Hematopoietic multipotent progenitor cell treated with erythropoietin and hydrocortisone succinate and interleukin-3 and kit ligand, for 6 days (in vitro differentiated cells): ENCODE results near the gene RAB11FIP3.

Source experiments
- DNase-seq: peaks from one replicate; pipeline ENCODE4 v3.0.0-alpha.2; 2015

RAB11FIP3 gene

GRCh38 chr16:557463-558297, 132.2 kb downstream of the RAB11FIP3 start:
- DNase-seq, result no peak

- no peak for DNase-seq
These were observed 133.0 kb downstream of the RAB11FIP3 start for GRCh38 chr16:558298-559020.

GRCh38 chr16:559021-559380, 133.6 kb downstream of the RAB11FIP3 start:
- DNase-seq, result no peak

DNA sequence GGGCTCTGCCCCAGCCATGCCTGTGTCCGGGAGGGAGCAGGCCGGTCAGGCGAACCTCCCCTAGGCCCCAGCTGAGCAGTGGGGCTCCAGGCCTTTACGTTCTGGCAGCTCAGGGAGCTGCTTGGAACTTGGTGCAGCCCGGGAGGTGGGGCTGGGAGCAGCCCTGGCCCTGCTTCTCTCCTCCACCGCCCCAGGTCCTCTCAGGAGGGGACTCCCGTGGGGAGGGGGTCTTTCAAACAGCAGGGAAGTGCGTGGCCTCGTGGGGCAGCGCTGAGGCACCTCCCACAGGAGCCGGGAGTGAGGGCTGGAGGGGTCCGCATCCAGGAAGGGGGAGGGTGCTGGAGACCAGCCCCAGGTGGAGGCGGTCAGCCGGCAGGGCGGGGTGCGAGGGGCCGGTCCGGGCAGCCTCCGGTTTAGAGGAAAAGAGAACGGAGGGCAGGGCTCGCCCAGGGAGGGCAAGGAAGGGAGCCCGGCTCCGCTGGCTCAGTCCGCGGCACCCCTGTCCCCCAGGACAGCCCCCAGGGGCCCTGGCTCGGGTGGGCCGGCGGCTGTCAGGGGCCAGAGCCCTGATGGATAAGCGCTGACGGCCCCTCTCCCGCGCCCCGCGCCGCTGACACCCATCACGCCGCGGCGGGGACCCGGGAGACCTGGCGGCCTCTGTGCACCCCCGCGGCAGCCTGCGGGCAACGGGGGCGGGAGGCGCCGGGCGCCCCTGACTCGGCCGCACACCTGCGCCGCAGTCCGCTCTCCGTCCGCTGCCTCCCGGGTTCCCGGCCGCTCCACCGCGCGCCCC, 134.2 kb downstream of the RAB11FIP3 start:
- DNase-seq, result no peak

DNA sequence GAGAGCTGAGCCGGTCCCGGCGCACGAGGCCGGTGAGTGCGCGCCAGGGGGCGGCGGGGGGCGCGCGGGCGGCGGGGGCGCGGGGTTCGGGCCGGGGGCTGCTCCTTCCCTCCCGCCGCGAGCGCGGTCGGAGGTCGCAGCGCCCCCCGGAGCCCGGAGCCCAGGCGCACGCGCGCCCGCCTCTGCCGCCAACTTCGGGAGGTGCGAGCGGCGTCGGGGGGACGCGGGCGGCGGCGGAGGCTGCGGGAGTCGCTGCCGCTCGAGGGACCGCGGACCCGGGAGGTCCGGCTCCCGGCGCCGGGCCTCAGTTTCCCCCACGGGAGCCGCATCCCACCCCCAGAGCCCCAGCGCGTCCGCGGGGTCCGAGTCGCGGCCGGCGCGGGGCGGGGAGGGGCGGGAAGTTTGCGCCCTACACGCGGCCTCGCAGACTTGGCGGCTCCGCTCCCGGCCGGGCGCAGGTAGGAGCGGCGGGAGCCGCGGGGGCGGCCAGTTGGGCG, 134.8 kb downstream of the RAB11FIP3 start, which contains the start of gene PRR35:
Gene PRR35 (plus strand): TSS at position 191 of the 497 bp plus-strand sequence. CDS start 2,901 bp downstream, outside the sequence.
- DNase-seq, result no peak

GRCh38 chr16:560701-561412, 135.4 kb downstream of the RAB11FIP3 start:
- no peak for DNase-seq

DNA sequence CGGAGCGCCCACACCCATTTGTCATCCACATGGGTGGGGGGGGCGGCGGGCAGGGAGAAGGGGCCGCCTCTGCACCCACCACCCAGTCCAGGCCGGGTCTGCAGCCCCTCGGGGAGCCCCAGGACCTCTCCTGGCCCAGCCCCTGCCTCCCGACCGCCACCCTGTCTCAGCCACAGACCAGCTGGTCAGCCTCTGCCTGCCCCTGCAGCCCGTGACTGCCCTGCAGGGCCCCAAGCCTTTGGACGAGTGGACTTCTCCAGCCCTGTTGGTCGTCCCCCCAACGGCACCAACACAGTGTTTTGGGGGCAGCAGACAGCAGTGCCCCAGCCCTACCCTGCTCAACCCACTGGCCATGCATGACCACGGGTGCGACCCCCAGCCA, 136.0 kb downstream of the RAB11FIP3 start:
- no peak for DNase-seq

DNA sequence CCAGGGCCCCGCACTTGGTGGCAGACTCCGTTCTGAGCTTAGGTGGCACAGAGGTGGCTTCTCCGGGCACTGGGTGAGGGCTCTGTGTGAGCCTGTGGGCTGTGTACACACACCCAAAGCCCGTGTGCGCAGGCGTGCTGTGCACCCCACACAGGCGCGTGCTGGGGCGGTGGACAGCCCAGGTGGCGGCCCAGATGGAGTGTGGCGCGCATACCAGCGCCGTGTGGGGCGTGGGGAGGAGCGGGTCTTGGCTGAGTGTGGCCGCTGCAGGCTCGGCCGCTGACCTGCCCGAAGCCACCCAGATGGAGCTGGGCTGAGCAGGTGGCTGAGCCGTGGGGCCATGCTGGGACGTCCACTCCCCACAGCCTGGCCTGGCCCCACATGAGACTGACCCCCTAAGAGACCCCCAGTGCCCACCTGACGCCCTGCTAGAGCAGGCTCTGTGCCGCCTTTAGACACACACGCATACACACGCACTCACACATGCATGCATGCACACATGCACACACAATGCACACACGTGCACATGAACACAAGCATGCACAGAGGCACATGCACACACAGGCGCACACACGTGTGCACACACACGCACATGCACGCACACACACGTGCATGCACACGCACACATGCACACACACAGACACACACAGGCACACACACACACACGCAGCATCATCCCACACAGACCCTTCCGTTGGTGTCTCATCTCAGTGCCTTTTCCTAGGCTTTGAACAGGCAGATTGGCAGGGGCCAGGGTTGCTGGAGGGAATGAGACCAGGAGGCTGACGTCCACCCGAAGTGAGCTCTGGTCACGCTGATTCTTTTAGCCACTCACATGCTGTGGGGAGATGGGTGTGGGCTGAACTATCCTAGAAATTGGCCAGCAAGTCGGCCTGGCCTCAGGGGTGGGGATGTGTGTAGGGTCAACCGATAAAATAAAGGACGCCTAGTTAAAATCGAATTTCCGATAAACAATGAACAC, 136.8 kb downstream of the RAB11FIP3 start:
- DNase-seq, result no peak

DNA sequence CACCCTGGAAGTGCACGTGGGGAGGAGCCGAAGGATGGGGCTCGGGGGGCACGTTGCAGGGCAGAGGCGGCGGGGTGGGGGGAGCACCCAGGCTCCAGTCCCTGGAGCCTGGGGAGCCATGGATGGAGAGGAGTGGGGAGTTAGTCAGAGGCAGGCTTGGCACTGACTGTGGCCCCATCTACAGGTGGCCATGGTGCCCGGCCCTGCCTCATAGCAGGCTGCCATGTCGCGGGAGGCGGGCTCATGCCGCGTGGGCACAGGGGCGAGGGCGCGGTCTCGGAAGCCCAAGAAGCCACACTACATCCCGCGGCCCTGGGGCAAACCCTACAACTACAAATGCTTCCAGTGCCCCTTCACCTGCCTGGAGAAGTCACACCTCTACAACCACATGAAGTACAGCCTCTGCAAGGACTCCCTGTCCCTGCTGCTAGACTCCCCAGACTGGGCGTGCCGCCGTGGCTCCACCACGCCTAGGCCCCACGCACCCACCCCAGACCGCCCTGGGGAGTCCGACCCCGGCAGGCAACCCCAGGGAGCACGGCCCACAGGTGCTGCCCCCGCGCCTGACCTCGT, 137.7 kb downstream of the RAB11FIP3 start:
- no peak for DNase-seq

DNA sequence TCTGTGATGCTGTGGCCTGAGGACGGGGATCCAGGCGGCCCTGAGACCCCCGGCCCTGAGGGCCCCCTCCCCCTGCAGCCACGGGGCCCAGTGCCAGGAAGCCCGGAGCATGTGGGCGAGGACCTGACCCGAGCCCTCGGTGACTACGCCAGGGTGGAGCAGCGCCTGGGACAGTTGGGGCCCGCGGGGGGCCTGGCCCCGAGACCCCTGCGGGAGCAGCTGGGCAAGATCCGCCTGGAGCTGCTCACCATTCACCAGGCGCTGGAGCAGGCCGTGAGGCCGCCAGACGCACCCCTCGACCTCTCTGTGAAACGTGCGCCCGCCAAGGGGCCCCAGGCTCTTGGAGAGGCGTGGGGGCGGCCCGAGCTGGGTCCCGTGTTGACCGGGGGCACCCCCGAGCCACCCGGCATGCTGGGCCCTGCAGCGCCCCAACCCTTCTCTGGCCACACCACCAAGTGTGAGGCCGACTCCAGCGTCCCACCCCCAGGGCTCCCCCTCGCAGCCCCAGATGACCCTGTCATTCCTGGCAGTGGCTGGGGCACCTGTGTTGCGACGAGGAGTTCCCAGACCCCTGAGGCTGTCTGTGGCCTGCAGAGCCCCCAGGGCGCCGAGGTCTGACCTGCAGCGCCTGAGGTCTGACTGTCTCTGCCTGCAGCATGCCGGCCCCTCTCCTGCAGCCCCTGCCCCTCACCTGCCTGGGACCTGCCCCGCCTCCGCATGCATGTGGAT, 139.4 kb downstream of the RAB11FIP3 start:
- no peak for DNase-seq

GRCh38 chr16:565419-566330, 140.2 kb downstream of the RAB11FIP3 start:
- DNase-seq, result peak; percentile 57

DNA sequence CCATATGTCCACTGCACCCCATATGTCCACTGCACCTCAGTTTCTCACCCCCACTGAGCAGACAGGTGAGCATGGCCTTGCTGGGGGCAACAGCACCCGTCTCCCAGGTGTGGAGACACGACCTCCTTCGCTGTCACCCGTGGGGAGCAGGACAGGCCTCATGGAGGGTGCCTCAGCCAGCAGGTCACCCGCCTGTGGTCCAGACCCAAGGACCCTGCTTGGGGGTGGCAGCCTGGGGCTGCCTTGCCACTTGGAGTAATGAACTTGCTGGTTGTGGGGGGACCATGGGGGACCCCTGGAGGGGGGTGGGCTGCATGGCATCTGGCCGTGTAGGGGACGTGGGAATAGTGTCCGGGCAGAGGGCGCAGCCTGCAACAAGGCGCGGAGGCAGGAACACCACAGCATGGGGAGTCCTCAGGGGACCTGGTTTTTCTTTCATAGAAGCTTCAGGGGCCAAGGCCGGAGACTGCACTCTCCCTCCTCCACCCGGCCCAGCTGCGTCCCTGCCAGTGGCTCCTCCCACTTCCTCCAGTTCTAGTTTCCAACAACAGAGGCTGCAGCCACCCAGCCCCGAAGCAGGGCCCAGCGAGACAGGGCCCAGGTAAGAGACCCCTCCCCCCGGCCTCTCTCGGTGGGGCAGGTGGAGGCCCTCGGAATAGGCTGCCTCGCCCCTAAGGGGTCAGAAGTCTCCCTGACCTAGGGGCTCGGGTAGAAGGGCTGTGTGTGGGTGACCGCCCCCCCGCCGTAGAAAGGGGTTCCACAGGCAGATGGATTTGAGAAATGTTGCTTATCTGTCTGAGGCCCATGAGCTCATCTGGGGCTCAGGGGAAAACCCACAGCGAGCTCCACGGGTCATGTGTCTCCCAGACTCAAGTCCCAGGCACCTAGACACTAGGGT, 141.3 kb downstream of the RAB11FIP3 start, which contains the start of gene NHLRC4:
Gene NHLRC4 (plus strand): TSS at position 531 of the 898 bp plus-strand sequence. CDS start 1,043 bp downstream, outside the sequence.
- DNase-seq, result peak; percentile 96

DNA sequence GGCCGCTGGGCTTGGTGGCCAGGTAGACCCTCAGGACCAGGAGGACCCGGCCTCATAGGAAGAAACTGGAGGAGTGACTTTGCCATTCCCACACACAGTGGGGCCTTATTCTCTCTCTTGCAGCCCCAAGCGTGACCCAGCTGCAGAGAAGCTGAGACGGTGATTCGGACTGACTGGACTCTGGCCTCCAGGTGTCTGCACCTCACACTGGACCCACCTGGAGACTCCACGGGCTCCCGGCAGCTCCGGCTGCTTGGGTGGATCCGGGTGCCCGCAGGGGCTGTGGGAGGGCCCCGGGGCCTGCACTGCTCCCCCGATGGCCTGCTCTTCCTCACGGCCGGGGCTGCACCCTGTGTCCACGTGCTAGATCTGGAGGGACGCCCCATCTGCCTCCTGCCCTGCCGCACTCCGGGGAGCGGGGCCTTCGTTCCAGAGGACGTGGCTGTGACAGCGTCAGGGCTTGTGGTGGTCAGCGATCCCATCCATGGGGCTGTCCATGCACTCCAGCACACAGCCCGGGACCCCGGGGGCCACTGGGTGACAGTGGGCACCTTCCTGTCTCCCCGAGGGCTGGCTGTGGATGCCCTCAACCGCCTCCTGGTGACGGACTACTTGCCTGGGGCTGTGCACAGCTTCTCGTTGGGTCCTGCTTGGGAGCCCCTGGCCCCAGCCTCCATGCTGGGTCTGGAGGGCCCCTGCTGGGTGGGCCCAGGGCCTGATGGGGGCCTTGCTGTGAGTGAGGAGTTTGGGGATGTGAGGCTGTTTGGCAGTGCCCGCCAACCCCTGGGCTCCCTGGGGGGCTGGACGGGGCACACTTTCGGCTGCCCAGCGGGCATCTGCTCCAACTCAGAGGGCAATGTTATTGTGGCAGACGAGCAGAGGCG, 142.2 kb downstream of the RAB11FIP3 start:
- DNase-seq, result no peak

DNA sequence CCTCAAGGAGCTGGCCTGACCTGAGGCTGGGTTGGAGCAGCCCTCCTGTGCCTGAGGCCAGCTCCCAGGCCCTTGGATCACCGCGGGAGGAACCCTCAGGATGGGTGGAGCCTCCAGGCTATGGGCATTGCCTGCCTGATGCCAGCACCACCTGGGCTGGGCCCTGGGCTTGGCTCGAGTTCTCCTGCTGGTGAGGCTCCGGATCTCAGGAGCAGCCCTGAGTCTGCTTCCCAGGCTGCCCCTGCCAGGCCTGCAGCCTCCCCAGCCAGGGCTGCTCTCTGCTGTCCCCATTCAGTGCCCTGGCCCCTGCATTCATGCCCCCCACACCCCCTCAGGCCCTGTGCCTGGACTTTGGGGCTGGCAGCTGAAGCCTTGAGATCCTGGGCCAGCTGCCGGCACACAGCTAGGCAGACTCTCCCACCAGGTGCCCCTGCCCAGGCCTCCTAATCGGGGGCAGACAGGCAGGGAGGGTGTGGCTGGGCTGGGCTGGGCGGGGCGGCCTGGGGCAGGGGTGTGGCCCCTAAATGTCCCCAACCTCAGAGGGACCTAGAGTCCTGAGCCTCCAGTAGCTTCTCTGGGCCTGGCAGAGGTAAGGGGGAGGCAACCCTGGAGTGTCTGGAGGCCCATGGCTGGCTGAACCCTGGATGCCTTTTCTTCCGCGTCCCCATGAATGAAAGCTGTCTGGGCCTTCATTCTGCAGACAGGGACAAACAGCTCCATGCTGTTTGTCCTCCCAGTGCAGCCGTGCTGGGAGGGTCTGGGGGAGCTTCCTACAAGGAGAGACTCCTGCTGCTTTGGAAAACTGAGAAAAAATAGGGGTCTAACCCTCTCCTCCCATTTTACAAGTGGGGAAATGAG, 143.2 kb downstream of the RAB11FIP3 start:
- DNase-seq, result peak; percentile 94

DNA sequence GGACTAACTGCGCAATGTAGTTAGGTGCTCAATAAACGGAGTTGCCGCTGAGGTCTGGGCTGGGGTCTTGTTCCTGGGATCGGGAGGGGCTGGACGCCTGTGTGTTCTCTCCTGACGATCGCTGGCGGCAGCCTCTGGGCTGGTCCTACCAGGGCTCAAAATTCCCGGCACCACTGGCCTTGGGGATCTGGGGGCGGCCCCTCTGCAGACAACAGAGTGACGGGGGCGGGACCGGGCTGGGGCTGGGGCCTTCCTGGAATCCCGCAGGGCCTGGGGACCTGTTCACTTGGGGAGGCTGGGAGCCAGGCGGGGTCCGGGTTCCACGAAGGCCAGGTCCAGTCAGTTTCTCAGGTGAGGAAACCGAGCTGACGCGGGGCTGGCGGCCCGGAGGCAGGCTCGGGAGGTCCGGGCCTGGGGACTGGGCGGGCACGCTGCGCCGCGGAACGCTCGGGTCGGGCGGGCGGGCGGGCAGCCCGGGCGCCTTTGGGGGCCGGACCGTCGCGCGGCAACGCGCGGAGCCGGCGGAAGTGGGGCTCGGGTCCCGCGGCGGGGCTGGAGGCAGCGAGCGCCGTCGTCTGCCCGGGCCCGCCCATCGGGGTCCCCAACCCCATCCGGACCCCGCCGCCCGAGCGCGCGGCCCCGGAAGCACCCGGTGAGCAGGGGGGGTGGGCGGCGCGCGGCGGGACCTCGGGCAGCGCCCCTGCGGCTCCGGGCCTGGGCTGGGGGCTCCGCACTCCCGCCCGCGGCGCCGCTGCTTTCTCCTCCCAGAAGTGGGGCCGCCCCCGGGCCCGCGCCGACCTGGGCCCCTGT, 144.2 kb downstream of the RAB11FIP3 start, which contains the start of gene PIGQ:
Gene PIGQ (plus strand): TSS at position 524 of the 810 bp plus-strand sequence. CDS start 4,107 bp downstream, outside the sequence.
- DNase-seq, result peak; percentile 80
